EH (cell line): ENCODE results near the gene ITGB1BP2.
"Not testable (repeated sequence)": the region's sequence is repeated elsewhere in the genome, so short reads cannot be mapped to it uniquely, and the experiment has no call there.

Source experiments
- DNase-seq: peaks from one replicate; pipeline ENCODE4 v3.0.0-alpha.2; 2015; ENCODE audit warnings: low read depth

The ITGB1BP2 gene

GRCh38 chrX:71302461-71303213 is 1.1 kb downstream of the ITGB1BP2 start:
- peak; percentile 37 for DNase-seq

GRCh38 chrX:71304561-71304960 is 3.0 kb downstream of the ITGB1BP2 start:
- no peak for DNase-seq

- DNase-seq: peak; percentile 78
Measured at GRCh38 chrX:71315917-71316316, 14.4 kb downstream of the ITGB1BP2 start.

- not testable (repeated sequence) for DNase-seq
Measured at GRCh38 chrX:71316959-71317358, 15.4 kb downstream of the ITGB1BP2 start.

- no peak for DNase-seq
Measured at GRCh38 chrX:71320126-71320525, 18.6 kb downstream of the ITGB1BP2 start.

GRCh38 chrX:71321731-71322130 is 20.2 kb downstream of the ITGB1BP2 start:
- no peak for DNase-seq

- DNase-seq: not testable (repeated sequence)
Measured at GRCh38 chrX:71324452-71324851, 22.9 kb downstream of the ITGB1BP2 start.

GRCh38 chrX:71326394-71326793 is 24.8 kb downstream of the ITGB1BP2 start:
- DNase-seq: no peak

- not testable (repeated sequence) for DNase-seq
Measured at GRCh38 chrX:71349151-71349665, 47.7 kb downstream of the ITGB1BP2 start.

GRCh38 chrX:71349867-71350266 is 48.3 kb downstream of the ITGB1BP2 start:
- DNase-seq: not testable (repeated sequence)

GRCh38 chrX:71352439-71352838 is 50.9 kb downstream of the ITGB1BP2 start:
- not testable (repeated sequence) for DNase-seq
